ENCODE data around the gene SLC6A15. TPM values are rescaled to one million over a fixed set of nuclear protein-coding genes. Genes with fewer than 3 reads are reported as not detected.

The SLC6A15 gene
- total RNA-seq, 2 experiments from 2014 or later: not detected

- Mint-ChIP-seq H3K4me3 (no peak overlapping the region), H3K4me1 (no peaks in the 10 kb centered on the region), H3K36me3 (no peaks in the 10 kb centered on the region), H3K27me3 (no peaks in the 10 kb centered on the region), H3K27ac (no peak overlapping the region), H3K9me3 (ENCODE audit: low read depth) (no peaks in the 10 kb centered on the region)
- CTCF ChIA-PET: no interaction called here
- DNase-seq (no peak), ATAC-seq (no peak)
Observed at GRCh38 chr12:84813780-84814663, 98.6 kb downstream of the SLC6A15 start.

- Mint-ChIP-seq H3K27ac (no peak overlapping the region), H3K27me3 (no peaks in the 10 kb centered on the region), H3K4me1 (no peaks in the 10 kb centered on the region), H3K4me3 (no peak overlapping the region), H3K9me3 (ENCODE audit: low read depth) (no peaks in the 10 kb centered on the region), H3K36me3 (no peaks in the 10 kb centered on the region)
- DNase-seq (no peak), ATAC-seq (no peak)
- CTCF ChIA-PET: no interaction called here
Observed at GRCh38 chr12:84811291-84811690, 101.3 kb downstream of the SLC6A15 start.

GRCh38 chr12:84810611-84811010 is 102.0 kb downstream of the SLC6A15 start:
- Mint-ChIP-seq H3K27ac (no peak overlapping the region), H3K36me3 (no peaks in the 10 kb centered on the region), H3K27me3 (no peaks in the 10 kb centered on the region), H3K4me1 (no peaks in the 10 kb centered on the region), H3K4me3 (no peak overlapping the region), H3K9me3 (ENCODE audit: low read depth) (no peaks in the 10 kb centered on the region)
- ATAC-seq (no peak), DNase-seq (no peak)
- CTCF ChIA-PET: no interaction called here

Other genes starting within 250 kb of the SLC6A15 start
- not detected for gene TSPAN19, start 123.5 kb upstream of the SLC6A15 start, total RNA-seq
- gene LRRIQ1, start 123.6 kb upstream of the SLC6A15 start, total RNA-seq: not detected

Measured in activated CD8-positive, alpha-beta memory T cell treated with anti-CD3 and anti-CD28 coated beads, Interleukin-2, amount 10 ng/mL, durations not matched to agents 7 days and 5 days (primary cell).